HEK293 (cell line): ENCODE results near the gene HAUS8.

Experiments used
- AEBP2 ChIP-seq: fragments of 450-650 bp; formaldehyde crosslinking; IDR thresholded peaks from 2 replicates; pipeline ENCODE4 v1.5.1; 2016; ENCODE audit warnings: missing biosample characterization, missing genetic modification characterization, borderline replicate concordance
- HOXC10 ChIP-seq: sonication (generic); formaldehyde crosslinking; IDR thresholded peaks from 2 replicates; pipeline ENCODE4 v1.8.1; 2023; ENCODE audit warnings: mild to moderate bottlenecking, missing genetic modification reagents
- KLF10 ChIP-seq: fragments of 450-650 bp; IDR thresholded peaks from 2 replicates; pipeline ENCODE4 v1.5.1; 2018; ENCODE audit warnings: missing biosample characterization, mild to moderate bottlenecking, missing genetic modification characterization
- PRDM10 ChIP-seq: fragments of 450-650 bp; formaldehyde crosslinking; IDR thresholded peaks from 2 replicates; pipeline ENCODE4 v1.5.1; 2016; ENCODE audit warnings: missing biosample characterization, missing genetic modification characterization
- RBAK ChIP-seq: fragments of 450-650 bp; formaldehyde crosslinking; IDR thresholded peaks from 2 replicates; pipeline ENCODE4 v1.5.1; 2016; ENCODE audit warnings: missing biosample characterization, missing genetic modification characterization
- REPIN1 ChIP-seq: fragments of 450-650 bp; formaldehyde crosslinking; IDR thresholded peaks from 2 replicates; pipeline ENCODE4 v1.5.1; 2017; ENCODE audit warnings: missing biosample characterization, missing genetic modification characterization, low read depth
- SP2 ChIP-seq: fragments of 450-650 bp; formaldehyde crosslinking; IDR thresholded peaks from 2 replicates; pipeline ENCODE4 v1.5.1; 2016; ENCODE audit warnings: missing biosample characterization, missing genetic modification characterization
- TCF7L2 ChIP-seq: IDR thresholded peaks from 2 replicates; pipeline ENCODE4 v1.6.1; 2011; ENCODE audit warnings: low read depth, mild to moderate bottlenecking, inconsistent platforms, low read length, moderate library complexity, borderline replicate concordance
- ZBTB1 ChIP-seq: fragments of 450-650 bp; formaldehyde crosslinking; IDR thresholded peaks from 2 replicates; pipeline ENCODE4 v1.5.1; 2016; ENCODE audit warnings: missing biosample characterization, missing genetic modification characterization
- ZEB2 ChIP-seq: fragments of 450-650 bp; formaldehyde crosslinking; IDR thresholded peaks from 2 replicates; pipeline ENCODE4 v1.5.1; 2016; ENCODE audit warnings: missing biosample characterization, missing genetic modification characterization
- ZFP37 ChIP-seq: fragments of 450-650 bp; formaldehyde crosslinking; IDR thresholded peaks from 2 replicates; pipeline ENCODE4 v1.5.1; 2016; ENCODE audit warnings: missing biosample characterization, missing genetic modification characterization
- ZNF138 ChIP-seq: fragments of 450-650 bp; formaldehyde crosslinking; IDR thresholded peaks from 2 replicates; pipeline ENCODE4 v1.5.1; 2016; ENCODE audit warnings: missing biosample characterization, missing genetic modification characterization, borderline replicate concordance
- ZNF148 ChIP-seq: fragments of 450-650 bp; formaldehyde crosslinking; IDR thresholded peaks from 2 replicates; pipeline ENCODE4 v1.5.0; 2017; ENCODE audit warnings: missing biosample characterization, missing genetic modification characterization, borderline replicate concordance
- ZNF157 ChIP-seq: fragments of 450-650 bp; formaldehyde crosslinking; IDR thresholded peaks from 2 replicates; pipeline ENCODE4 v1.5.1; 2016; ENCODE audit warnings: missing biosample characterization, missing genetic modification characterization
- ZNF211 ChIP-seq: fragments of 450-650 bp; formaldehyde crosslinking; IDR thresholded peaks from 2 replicates; pipeline ENCODE4 v1.5.1; 2016; ENCODE audit warnings: low read depth, missing biosample characterization, missing genetic modification characterization
- ZNF214 ChIP-seq: fragments of 450-650 bp; formaldehyde crosslinking; IDR thresholded peaks from 2 replicates; pipeline ENCODE4 v1.5.1; 2017; ENCODE audit warnings: missing biosample characterization, mild to moderate bottlenecking, missing genetic modification characterization, borderline replicate concordance
- ZNF223 ChIP-seq: fragments of 450-650 bp; formaldehyde crosslinking; IDR thresholded peaks from 2 replicates; pipeline ENCODE4 v1.5.1; 2016; ENCODE audit warnings: missing biosample characterization, missing genetic modification characterization
- ZNF274 ChIP-seq, 2 experiments: fragments of 200-500 bp in 1 of 2; fragments of 450-650 bp in 1 of 2; sonication (Bioruptor generic) in 1 of 2; formaldehyde crosslinking in 1 of 2; IDR thresholded peaks; 2 replicates each; pipeline versions ENCODE4 v1.5.1 to v1.6.1; 2014 to 2016; ENCODE audit warnings: borderline replicate concordance in 1 of 2, inconsistent platforms in 1 of 2, low read length in 1 of 2, missing biosample characterization in 1 of 2, missing genetic modification characterization in 1 of 2
- ZNF391 ChIP-seq: fragments of 450-650 bp; formaldehyde crosslinking; IDR thresholded peaks from 2 replicates; pipeline ENCODE4 v1.5.1; 2016; ENCODE audit warnings: low read depth, missing biosample characterization, missing genetic modification characterization, borderline replicate concordance
- ZNF394 ChIP-seq: fragments of 450-650 bp; formaldehyde crosslinking; IDR thresholded peaks from 2 replicates; pipeline ENCODE4 v1.5.1; 2016; ENCODE audit warnings: missing biosample characterization, missing genetic modification characterization, mild to moderate bottlenecking, moderate library complexity, borderline replicate concordance
- ZNF404 ChIP-seq: fragments of 450-650 bp; formaldehyde crosslinking; IDR thresholded peaks from 2 replicates; pipeline ENCODE4 v1.5.1; 2017; ENCODE audit warnings: missing biosample characterization, missing genetic modification characterization
- ZNF473 ChIP-seq: fragments of 450-650 bp; formaldehyde crosslinking; IDR thresholded peaks from 2 replicates; pipeline ENCODE4 v1.5.1; 2017; ENCODE audit warnings: missing biosample characterization, missing genetic modification characterization
- ZNF521 ChIP-seq: fragments of 450-650 bp; formaldehyde crosslinking; IDR thresholded peaks from 2 replicates; pipeline ENCODE4 v1.5.1; 2017; ENCODE audit warnings: missing biosample characterization, mild to moderate bottlenecking, missing genetic modification characterization
- ZNF544 ChIP-seq: fragments of 450-650 bp; formaldehyde crosslinking; IDR thresholded peaks from 2 replicates; pipeline ENCODE4 v1.5.0; 2017; ENCODE audit warnings: missing biosample characterization, missing genetic modification characterization
- ZNF548 ChIP-seq: fragments of 450-650 bp; formaldehyde crosslinking; IDR thresholded peaks from 2 replicates; pipeline ENCODE4 v1.5.1; 2016; ENCODE audit warnings: missing biosample characterization, missing genetic modification characterization
- ZNF610 ChIP-seq: fragments of 450-650 bp; formaldehyde crosslinking; IDR thresholded peaks from 2 replicates; pipeline ENCODE4 v1.5.1; 2016; ENCODE audit warnings: missing biosample characterization, missing genetic modification characterization, borderline replicate concordance
- ZNF623 ChIP-seq: fragments of 450-650 bp; formaldehyde crosslinking; IDR thresholded peaks from 2 replicates; pipeline ENCODE4 v1.5.1; 2016; ENCODE audit warnings: missing biosample characterization, missing genetic modification characterization
- ZNF654 ChIP-seq: fragments of 450-650 bp; formaldehyde crosslinking; IDR thresholded peaks from 2 replicates; pipeline ENCODE4 v1.5.1; 2016; ENCODE audit warnings: low read depth, missing biosample characterization, missing genetic modification characterization
- ZNF658 ChIP-seq: fragments of 450-650 bp; formaldehyde crosslinking; IDR thresholded peaks from 2 replicates; pipeline ENCODE4; 2016; ENCODE audit warnings: missing biosample characterization, missing genetic modification characterization
- ZNF830 ChIP-seq: fragments of 450-650 bp; IDR thresholded peaks from 2 replicates; pipeline ENCODE4 v1.5.0; 2018; ENCODE audit warnings: missing biosample characterization, missing genetic modification characterization, low read depth, mild to moderate bottlenecking, moderate library complexity
- ZSCAN4 ChIP-seq: fragments of 450-650 bp; formaldehyde crosslinking; IDR thresholded peaks from 2 replicates; pipeline ENCODE4 v1.5.1; 2017; ENCODE audit warnings: missing biosample characterization, missing genetic modification characterization

The HAUS8 gene

GRCh38 chr19:17075035-17075863, at the start of gene HAUS8, which contains the start of gene MYO9B (continued):
- TF ChIP-seq ZNF138 (tag by site-specific recombination), result no peak
- peak; percentile 95 for TF ChIP-seq KLF10
- TF ChIP-seq RBAK, result no peak
- peak; percentile 79; the same call in 1 of the 2 replicates for TF ChIP-seq ZEB2
- no peak for TF ChIP-seq ZNF521 (tag by site-specific recombination)
- TF ChIP-seq ZNF223 (tag by site-specific recombination), result no peak
- no peak for TF ChIP-seq ZNF623 (tag by site-specific recombination)
- peak; percentile 89 for TF ChIP-seq ZNF391 (tag by site-specific recombination)
- TF ChIP-seq ZSCAN4 (tag by site-specific recombination), result 0 out of 2 replicates have a peak, but pooled peaks have one; percentile 24
- TF ChIP-seq ZNF157 (tag by site-specific recombination), result no peak; the same call in 1 of the 2 replicates
- peak; percentile 99 for TF ChIP-seq TCF7L2
- TF ChIP-seq ZNF394 (tag by site-specific recombination), result peak; percentile 75
- TF ChIP-seq PRDM10, result peak; percentile 100
- TF ChIP-seq SP2 (tag by site-specific recombination), result peak; percentile 97
- TF ChIP-seq ZNF544 (tag by site-specific recombination), result no peak
- TF ChIP-seq ZNF658, result no peak
- TF ChIP-seq ZNF473 (tag by site-specific recombination), result no peak
- no peak for TF ChIP-seq REPIN1
- no peak for TF ChIP-seq ZNF654 (tag by site-specific recombination)
- TF ChIP-seq ZNF548 (tag by site-specific recombination), result no peak
- TF ChIP-seq ZNF610 (tag by site-specific recombination), result peak; percentile 54; the same call in 1 of the 2 replicates
- no peak for TF ChIP-seq ZNF404
- no peak for TF ChIP-seq AEBP2
- TF ChIP-seq HOXC10 (CRISPR knock-in tag), result no peak
- TF ChIP-seq ZNF214 (tag by site-specific recombination), result no peak
- TF ChIP-seq ZNF274 (IDR thresholded peaks at IDR 0.05; ENCODE audit: low read length), result no peak
- TF ChIP-seq ZNF274 (tag by site-specific recombination; IDR thresholded peaks at IDR 0.05; ENCODE audit: borderline replicate concordance), result no peak
- no peak for TF ChIP-seq ZNF148 (tag by site-specific recombination)
- TF ChIP-seq ZNF830 (tag by site-specific recombination), result no peak
- peak; percentile 69 for TF ChIP-seq ZFP37 (tag by site-specific recombination)
- no peak for TF ChIP-seq ZBTB1 (tag by site-specific recombination)
- no peak for TF ChIP-seq ZNF211 (tag by site-specific recombination)
